ENCODE data around the gene RANBP17. TPM values are rescaled to one million over a fixed set of nuclear protein-coding genes. Genes with fewer than 3 reads are reported as not detected.

The RANBP17 gene
- total and polyA plus RNA-seq, 2 of the 4 experiments (the other 2 are of a cell fraction) = 8.2 to 29.0 TPM

DNA sequence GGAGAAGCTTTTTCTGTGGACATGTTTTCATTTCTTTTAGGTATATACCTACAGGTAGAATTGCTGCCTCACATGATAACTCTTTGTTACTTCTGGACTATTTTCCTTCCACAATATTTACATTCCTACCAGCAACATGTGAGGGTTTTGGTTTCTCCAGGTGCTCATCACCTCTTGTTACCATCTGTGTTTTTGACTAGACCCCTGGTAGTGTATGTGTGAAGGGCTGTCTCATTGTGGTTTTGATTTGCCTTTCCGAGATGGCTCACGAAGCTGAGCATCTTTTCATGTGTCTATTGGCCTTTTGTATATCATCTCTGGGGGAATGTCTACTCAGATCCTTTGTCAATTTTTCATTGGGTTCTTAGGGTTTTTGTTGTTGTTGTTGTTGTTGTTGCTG, 17.2 kb upstream of the RANBP17 start:
- Histone ChIP-seq H3K27ac (ENCODE audit: insufficient read depth, low read length) (no peak overlapping the region), H2AK9ac (replicated peaks; ENCODE audit: low read depth, low read length, poor library complexity) (no peak overlapping the region), H3K79me1 (ENCODE audit: low read depth in 1 of 2, low read length in 2 of 2) (no peaks in the 10 kb centered on the region), H2BK120ac (ENCODE audit: low read depth, low read length) (no peak overlapping the region), H3K4me3 (ENCODE audit: insufficient read depth, low read depth, low read length) (no peak overlapping the region), H2BK15ac (ENCODE audit: low read depth, low read length) (no peak overlapping the region), H3K9me3 (ENCODE audit: control insufficient read depth, insufficient read depth, low read length) (no peaks in the 10 kb centered on the region), H3K18ac (ENCODE audit: low read depth, low read length) (no peak overlapping the region), H3K23ac (ENCODE audit: low read depth, low read length) (no peak overlapping the region), H4K91ac (ENCODE audit: insufficient read depth, low read depth, low read length) (no peak overlapping the region), H4K20me1 (ENCODE audit: insufficient read depth, low read length) (no peaks in the 10 kb centered on the region), H3K4me2 (ENCODE audit: low read depth, low read length) (no peak overlapping the region), H3K4ac (ENCODE audit: low read depth, low read length) (no peak overlapping the region), H4K5ac (ENCODE audit: low read depth, low read length) (no peak overlapping the region), H2BK5ac (ENCODE audit: low read depth, low read length, poor library complexity, severe bottlenecking) (no peak overlapping the region), H2AFZ (replicated peaks; ENCODE audit: low read length, poor library complexity) (no peak overlapping the region), H3K36me3 (ENCODE audit: control insufficient read depth, insufficient read depth, low read length) (no peaks in the 10 kb centered on the region), H3K27me3 (ENCODE audit: control insufficient read depth, insufficient read depth, low read length) (no peaks in the 10 kb centered on the region), H3K14ac (replicated peaks; ENCODE audit: low read depth, low read length) (no peak overlapping the region), H2BK20ac (ENCODE audit: low read depth, low read length) (no peak overlapping the region), H2AK5ac (ENCODE audit: low read depth, low read length) (no peak overlapping the region), H3K56ac (ENCODE audit: extremely low read depth, insufficient read depth, low read length) (no peak overlapping the region), H3K9me1 (ENCODE audit: insufficient read depth, low read length) (peaks cover 2% of the 10 kb centered on the region; the same call in 1 of the 2 replicates), H3K4me1 (ENCODE audit: control insufficient read depth, insufficient read depth, low read length) (peaks cover 2% of the 10 kb centered on the region; the same call in 1 of the 2 replicates), H3K9ac (ENCODE audit: low read depth, low read length) (no peak overlapping the region), H4K8ac (ENCODE audit: low read depth in 2 of 2, low read length in 2 of 2) (no peak overlapping the region)
- WGBS, 2 experiments (ENCODE audit: extremely low coverage in 2 of 2, insufficient read length in 1 of 2) = no CpG with 5 or more reads among the region's 2 CpGs
- dilution Hi-C loops (cut with HindIII; ENCODE audit: low sequenced_read_pairs, unreplicated experiment) (no loop called here), in situ Hi-C loops (cut with MboI; ENCODE audit: low sequenced_read_pairs) (no loop called here), intact Hi-C loops (cut with micrococcal nuclease) (no loop called here)
- CTCF ChIA-PET = no interaction called here
- TF ChIP-seq BHLHE40 (IDR thresholded peaks at IDR 0.05; ENCODE audit: low read depth, low read length) (no peak), RCOR1 (IDR thresholded peaks at IDR 0.05; ENCODE audit: insufficient replicate concordance, low read length) (no peak), USF2 (IDR thresholded peaks at IDR 0.05; ENCODE audit: low read depth, low read length) (no peak), MAFK (IDR thresholded peaks at IDR 0.05; ENCODE audit: low read depth, low read length) (no peak), RAD21 (IDR thresholded peaks at IDR 0.05; ENCODE audit: low read length) (no peak), POLR2A (IDR thresholded peaks at IDR 0.05; ENCODE audit: low read depth, low read length) (no peak), CHD1 (IDR thresholded peaks at IDR 0.05; ENCODE audit: low read depth, low read length) (no peak), RFX5 (IDR thresholded peaks at IDR 0.05; ENCODE audit: low read depth, low read length) (no peak), NFE2L2 (IDR thresholded peaks at IDR 0.05; ENCODE audit: low read depth, low read length) (no peak), CEBPB (IDR thresholded peaks at IDR 0.05; ENCODE audit: low read depth, low read length) (no peak)
- TF ChIP-seq, protein P1, sequence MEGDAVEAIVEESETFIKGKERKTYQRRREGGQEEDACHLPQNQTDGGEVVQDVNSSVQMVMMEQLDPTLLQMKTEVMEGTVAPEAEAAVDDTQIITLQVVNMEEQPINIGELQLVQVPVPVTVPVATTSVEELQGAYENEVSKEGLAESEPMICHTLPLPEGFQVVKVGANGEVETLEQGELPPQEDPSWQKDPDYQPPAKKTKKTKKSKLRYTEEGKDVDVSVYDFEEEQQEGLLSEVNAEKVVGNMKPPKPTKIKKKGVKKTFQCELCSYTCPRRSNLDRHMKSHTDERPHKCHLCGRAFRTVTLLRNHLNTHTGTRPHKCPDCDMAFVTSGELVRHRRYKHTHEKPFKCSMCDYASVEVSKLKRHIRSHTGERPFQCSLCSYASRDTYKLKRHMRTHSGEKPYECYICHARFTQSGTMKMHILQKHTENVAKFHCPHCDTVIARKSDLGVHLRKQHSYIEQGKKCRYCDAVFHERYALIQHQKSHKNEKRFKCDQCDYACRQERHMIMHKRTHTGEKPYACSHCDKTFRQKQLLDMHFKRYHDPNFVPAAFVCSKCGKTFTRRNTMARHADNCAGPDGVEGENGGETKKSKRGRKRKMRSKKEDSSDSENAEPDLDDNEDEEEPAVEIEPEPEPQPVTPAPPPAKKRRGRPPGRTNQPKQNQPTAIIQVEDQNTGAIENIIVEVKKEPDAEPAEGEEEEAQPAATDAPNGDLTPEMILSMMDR (conservative IDR thresholded peaks at IDR 0.05; ENCODE audit: low read depth, low read length) = no peak
- TF ChIP-seq, protein P2, sequence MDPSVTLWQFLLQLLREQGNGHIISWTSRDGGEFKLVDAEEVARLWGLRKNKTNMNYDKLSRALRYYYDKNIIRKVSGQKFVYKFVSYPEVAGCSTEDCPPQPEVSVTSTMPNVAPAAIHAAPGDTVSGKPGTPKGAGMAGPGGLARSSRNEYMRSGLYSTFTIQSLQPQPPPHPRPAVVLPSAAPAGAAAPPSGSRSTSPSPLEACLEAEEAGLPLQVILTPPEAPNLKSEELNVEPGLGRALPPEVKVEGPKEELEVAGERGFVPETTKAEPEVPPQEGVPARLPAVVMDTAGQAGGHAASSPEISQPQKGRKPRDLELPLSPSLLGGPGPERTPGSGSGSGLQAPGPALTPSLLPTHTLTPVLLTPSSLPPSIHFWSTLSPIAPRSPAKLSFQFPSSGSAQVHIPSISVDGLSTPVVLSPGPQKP (IDR thresholded peaks at IDR 0.05; ENCODE audit: borderline replicate concordance, low read depth, low read length) = no peak
- BruUV-seq (replicated peaks) = no TSS peak
- ATAC-seq (ENCODE audit: low read depth) = no peak
- POLR2A ChIA-PET (ENCODE audit: unreplicated experiment) = no interaction called here
- DNase-seq = no peak

Data from IMR-90 (cell line).